GM21737 (cell line): ENCODE measurements around the gene KCNMA1.

ENCODE experiments used
- ATAC-seq: cut with Tn5 transposase; IDR thresholded peaks from one replicate; pipeline ENCODE4 v1.9.1; 2021; ENCODE audit warnings: mild to moderate bottlenecking, moderate library complexity; ENCODE audit not compliant: unreplicated experiment

Gene KCNMA1

GRCh38 chr10:77041636-77042258 is 595.9 kb downstream of the KCNMA1 start:
- no peak for ATAC-seq

DNA sequence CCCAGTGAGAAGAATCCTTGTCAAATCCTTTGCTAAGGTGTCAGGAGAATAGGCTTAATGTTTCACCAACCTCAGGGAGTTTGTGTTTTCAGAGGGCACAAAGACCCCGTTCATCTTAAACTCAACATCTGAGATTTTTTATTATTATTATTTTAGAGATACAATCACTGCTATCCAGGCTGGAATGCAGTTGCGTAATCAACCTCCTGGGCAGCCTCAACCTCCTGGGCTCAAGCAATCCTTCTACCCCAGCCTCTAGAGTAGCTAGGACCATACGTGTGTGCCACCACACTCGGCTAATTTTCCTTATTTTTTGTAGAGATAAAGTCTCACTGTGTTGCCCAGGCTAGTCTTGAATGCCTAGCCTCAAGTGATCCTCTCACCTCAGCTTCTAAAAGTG is 599.2 kb downstream of the KCNMA1 start:
- no peak for ATAC-seq

GRCh38 chr10:77037735-77038403 is 599.7 kb downstream of the KCNMA1 start:
- ATAC-seq: no peak

DNA sequence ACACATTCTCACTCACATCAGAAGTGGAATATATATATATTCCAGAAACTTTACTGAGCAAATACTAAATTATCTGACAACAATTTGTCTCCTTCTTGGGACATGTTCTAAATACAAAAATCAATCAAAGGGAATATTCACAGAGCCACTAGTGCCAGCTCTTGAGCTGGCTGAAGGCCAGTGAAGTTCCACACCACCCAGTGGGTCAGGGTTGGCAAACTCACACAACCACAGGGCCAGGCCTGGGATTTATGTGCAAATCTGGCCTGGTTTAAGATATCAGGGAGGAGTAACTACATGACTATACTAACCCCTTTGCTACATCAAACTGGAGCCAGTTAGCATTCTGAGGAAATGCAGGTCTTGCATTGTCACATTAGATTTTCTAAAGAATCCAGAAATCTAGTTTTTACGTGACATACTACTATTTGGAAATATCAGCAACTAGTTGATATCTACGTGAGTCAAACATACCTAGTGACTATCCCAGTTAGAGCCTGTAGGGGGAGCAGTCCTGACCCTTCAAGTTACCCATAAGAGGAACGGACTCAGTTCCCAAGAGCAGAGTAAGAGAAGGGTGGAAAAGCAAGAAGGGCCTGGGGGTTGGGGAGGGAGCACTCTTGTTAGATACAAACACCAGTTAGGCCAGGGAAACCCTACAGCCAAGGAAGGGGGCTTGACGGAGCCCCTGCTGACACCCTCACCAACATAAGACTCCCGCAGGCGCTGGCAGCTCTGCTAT is 600.4 kb downstream of the KCNMA1 start:
- no peak for ATAC-seq

DNA sequence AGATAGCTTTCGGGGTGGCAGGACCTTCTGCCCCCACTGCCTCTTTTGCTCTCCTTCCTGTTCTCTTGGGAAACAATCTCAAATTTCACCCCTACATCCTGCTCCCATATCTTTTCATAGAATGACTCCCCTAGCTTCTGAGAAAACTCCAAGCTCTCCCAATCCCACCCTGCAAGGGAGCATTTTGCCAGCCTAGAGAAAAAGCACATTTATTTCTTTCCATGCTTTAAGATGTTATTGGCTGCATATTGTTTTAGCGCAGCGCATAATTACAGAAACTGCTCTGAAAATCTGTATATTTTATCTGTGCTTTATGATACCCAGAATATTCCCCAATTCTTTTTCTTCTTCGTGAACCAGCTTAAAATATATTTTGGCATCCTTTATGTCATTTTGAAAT is 601.3 kb downstream of the KCNMA1 start:
- no peak for ATAC-seq

GRCh38 chr10:77034795-77035194 is 602.8 kb downstream of the KCNMA1 start:
- no peak for ATAC-seq

DNA sequence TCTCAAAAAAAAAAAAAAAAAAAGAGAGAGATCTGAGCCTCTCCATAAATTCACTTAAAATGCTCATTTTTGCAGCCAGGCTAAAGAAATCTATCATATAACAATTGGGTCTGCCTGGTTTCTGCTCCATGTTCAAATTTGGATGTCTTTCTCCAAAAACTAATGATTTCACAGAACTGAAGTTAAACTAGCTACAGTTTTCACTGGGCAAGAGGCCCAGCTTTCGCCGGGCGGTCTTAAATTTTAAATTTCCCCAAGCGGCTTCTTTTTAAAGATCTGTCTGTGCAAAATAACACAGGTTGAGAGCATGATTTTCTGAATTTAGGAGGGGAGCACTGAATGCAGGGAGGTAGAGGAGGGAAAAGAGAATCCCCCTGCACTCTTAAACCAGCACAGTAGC is 603.4 kb downstream of the KCNMA1 start:
- no peak for ATAC-seq

DNA sequence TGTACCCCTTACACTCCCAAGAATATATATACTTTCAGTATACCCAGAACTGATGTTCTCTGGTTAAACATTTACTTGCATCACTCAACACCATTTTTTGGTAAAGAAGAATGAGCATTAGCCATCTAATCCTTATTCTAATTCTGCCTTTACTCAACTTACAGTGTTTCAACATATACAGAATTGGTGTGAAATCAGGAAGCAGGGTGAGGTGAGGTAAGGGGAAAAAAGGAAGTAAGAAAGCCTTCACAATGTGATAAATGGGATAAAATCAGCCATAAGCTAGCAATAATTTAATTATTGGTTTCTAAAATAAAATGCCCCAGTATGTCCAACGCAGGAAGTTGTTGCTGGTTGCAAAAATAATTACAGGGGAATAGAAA is 605.4 kb downstream of the KCNMA1 start:
- ATAC-seq: no peak

GRCh38 chr10:77031531-77032187 is 605.9 kb downstream of the KCNMA1 start:
- no peak for ATAC-seq

DNA sequence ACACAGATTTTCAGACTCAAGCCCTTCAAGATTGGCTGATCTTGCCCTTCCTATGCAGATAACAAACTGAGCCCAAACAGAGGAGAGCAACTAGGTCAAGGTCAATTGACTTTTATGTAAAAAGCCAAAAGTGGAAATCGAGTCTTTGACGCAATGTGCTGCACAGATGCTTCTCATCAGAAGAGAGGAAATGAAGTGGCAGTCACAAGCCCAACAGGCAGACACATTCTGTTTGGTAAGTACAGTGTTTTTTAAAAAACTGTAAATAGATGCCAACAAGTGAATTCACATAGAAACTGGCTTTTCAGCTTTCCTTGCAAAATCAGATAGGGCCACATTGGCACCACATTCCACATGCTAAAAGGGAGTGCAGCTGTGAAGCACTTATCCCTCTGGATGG is 606.6 kb downstream of the KCNMA1 start:
- ATAC-seq: no peak

- ATAC-seq: no peak
These were observed 607.6 kb downstream of the KCNMA1 start for GRCh38 chr10:77029777-77030717.

DNA sequence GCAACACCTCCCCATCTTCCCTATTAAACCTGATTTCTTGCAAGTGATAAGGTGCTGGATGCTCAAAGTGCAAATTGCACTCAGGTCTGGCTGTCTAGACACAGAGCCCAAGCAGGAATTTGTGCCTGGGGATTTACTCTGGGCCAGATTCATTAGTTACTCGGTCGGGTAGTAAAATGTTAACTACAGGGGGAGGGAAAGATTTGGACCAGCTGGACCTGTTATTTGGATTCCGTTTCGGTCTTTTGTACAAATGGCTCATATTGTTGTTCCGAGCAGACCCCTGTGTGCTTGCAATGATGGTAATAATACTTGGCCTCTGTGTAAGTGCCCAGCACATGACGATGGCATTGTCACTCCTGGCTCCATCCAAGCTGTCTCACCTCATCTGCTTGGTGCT is 609.6 kb downstream of the KCNMA1 start:
- ATAC-seq: no peak

DNA sequence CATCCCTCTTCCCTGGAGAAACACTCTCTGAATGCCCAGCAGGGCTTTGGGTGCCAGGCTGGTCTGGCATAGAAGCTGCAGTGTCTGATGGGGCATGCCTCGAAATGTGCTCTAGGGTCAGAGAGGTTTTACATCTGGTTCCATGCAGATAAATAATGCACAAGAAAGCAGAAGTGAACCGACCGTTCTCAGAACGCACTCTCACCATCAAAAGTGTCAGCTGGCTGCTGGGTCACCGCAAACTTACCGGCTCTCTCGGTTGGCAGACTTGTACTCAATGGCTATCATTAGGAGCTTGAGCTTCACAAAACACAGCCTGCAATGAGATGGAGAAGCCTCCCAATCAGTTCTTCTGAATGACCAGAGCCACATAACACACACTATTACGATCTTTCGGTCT is 610.0 kb downstream of the KCNMA1 start:
- peak; percentile 71 for ATAC-seq

GRCh38 chr10:77027141-77027540 is 610.5 kb downstream of the KCNMA1 start:
- ATAC-seq: no peak

GRCh38 chr10:77026148-77026547 is 611.5 kb downstream of the KCNMA1 start:
- no peak for ATAC-seq

DNA sequence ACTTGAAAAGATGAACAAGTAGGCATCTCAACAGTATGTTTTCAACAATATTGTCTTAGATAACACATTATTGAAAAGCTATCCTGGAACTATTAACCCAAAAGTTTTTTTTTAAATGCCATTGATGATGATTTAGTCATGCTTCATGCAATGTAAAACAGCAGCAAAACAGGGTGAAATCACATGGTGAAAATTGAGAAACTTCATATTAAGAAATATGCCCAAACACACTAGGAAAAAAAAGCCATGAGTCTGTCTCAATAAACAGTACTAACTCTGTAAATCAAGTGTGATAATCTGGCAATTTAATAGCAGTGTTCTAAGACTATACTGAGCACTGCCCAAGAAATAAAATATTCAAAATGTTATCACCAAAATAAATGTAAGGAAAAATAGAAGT is 613.1 kb downstream of the KCNMA1 start:
- no peak for ATAC-seq

GRCh38 chr10:77023396-77023795 is 614.2 kb downstream of the KCNMA1 start:
- ATAC-seq: no peak

- no peak for ATAC-seq
These were observed 614.9 kb downstream of the KCNMA1 start for GRCh38 chr10:77022671-77023070.

GRCh38 chr10:77021966-77022490 is 615.6 kb downstream of the KCNMA1 start:
- no peak for ATAC-seq

GRCh38 chr10:77020426-77021040 is 617.1 kb downstream of the KCNMA1 start:
- no peak for ATAC-seq
